Gastrocnemius medialis (tissue), 4 donors: ENCODE measurements around the gene RNF43.

Experiments used
- POLR2A ChIP-seq, 2 donors: fragments of 450-650 bp; IDR thresholded peaks; one replicate each; pipeline ENCODE4 v1.6.1; 2017; ENCODE audit warnings: antibody characterized with exemption in 2 of 2, mild to moderate bottlenecking in 2 of 2, moderate library complexity in 2 of 2
- TF ChIP-seq, protein P1 (sequence below), 5 experiments: fragments of 450-650 bp in 3 of 5; fragments of 200-600 bp in 2 of 5; sonication (generic) in 2 of 5; IDR thresholded peaks in 4 of 5; conservative IDR thresholded peaks in 1 of 5; 1 replicate in 4 of 5; 2 replicates in 1 of 5; pipeline ENCODE4 v1.5.1; 2016 to 2019; ENCODE audit warnings: antibody characterized with exemption in 5 of 5, mild to moderate bottlenecking in 3 of 5, moderate library complexity in 3 of 5

DNA sequence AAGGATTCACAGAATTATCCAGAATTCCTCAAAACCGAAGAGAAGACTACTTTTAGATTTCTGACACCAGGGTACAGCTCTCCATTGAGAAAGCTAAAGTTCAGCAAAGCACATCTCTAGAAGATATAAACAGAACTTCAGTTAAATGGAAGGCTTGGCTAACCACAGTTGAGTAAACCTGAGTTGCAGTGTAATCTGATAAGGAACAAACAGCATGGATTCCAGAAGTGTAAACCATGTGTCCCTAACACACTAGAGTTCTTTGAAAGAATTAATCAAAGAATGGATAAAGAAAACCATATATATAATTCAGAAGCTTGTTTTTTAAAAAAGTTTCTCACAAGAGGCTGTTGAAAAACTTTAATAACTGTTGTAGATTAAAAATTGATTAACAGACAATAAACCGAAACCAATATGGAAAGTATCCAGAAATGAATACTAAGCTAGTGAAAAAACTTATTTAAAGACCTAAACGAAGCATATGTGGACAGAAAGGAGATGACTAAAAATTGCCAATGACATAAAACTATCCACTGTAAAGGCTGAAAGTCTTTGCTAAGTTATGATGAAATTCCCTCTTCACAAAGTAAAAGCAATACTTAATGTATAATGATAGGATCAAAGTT, 4.3 kb downstream of the RNF43 start:
- TF ChIP-seq, protein P1, sequence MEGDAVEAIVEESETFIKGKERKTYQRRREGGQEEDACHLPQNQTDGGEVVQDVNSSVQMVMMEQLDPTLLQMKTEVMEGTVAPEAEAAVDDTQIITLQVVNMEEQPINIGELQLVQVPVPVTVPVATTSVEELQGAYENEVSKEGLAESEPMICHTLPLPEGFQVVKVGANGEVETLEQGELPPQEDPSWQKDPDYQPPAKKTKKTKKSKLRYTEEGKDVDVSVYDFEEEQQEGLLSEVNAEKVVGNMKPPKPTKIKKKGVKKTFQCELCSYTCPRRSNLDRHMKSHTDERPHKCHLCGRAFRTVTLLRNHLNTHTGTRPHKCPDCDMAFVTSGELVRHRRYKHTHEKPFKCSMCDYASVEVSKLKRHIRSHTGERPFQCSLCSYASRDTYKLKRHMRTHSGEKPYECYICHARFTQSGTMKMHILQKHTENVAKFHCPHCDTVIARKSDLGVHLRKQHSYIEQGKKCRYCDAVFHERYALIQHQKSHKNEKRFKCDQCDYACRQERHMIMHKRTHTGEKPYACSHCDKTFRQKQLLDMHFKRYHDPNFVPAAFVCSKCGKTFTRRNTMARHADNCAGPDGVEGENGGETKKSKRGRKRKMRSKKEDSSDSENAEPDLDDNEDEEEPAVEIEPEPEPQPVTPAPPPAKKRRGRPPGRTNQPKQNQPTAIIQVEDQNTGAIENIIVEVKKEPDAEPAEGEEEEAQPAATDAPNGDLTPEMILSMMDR (IDR thresholded peaks at IDR 0.05 in 4 of 5, conservative IDR thresholded peaks at IDR 0.05 in 1 of 5) = no peak
- no peak for TF ChIP-seq POLR2A (IDR thresholded peaks at IDR 0.05)
